Measurements from ENCODE around the gene DDX31. TPM values are rescaled to one million over a fixed set of nuclear protein-coding genes. Genes with fewer than 3 reads are reported as not detected.
"Not testable (repeated sequence)": the region's sequence is repeated elsewhere in the genome, so short reads cannot be mapped to it uniquely, and the experiment has no call there.

The DDX31 gene
- total RNA-seq, 1 experiment from 2014 or later = 28.4 TPM

DNA sequence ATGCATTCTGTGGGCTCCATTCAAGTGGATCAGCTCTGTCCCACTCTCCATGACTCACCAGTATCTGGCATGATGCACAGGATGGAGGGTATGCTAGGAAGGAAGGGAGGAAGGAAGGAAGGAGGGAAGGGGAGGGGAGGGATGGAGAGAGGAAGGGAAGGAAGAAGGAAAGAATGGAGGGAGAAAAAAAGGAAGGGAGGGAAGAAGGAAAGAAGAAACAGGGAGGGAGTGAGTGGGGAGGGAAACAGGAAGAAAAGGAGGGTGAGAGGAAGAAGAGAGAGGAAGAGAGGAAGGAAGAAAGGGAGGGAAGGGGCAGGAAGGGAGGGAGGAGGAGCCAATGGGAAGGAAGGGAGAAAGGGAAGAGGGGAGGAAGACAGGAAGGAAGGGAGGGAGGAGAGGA, 92.7 kb downstream of the DDX31 start:
- H3K9me3 ChIP-seq (replicated peaks) = no peaks in the 10 kb centered on the region

GRCh38 chr9:132575811-132576210, 94.0 kb downstream of the DDX31 start:
- H3K9me3 ChIP-seq (replicated peaks) = no peaks in the 10 kb centered on the region
- DNase-seq = no peak
- H3K27me3 ChIP-seq = no peaks in the 10 kb centered on the region
- H3K36me3 ChIP-seq = no peaks in the 10 kb centered on the region
- no peaks in the 10 kb centered on the region for H3K4me1 ChIP-seq
- no peak overlapping the region for H3K4me3 ChIP-seq
- no peak overlapping the region for H3K27ac ChIP-seq

More for the DNA sequence above, 92.7 kb downstream of the DDX31 start:
- H3K27me3 ChIP-seq = no peaks in the 10 kb centered on the region
- H3K4me1 ChIP-seq = no peaks in the 10 kb centered on the region
- H3K36me3 ChIP-seq = no peaks in the 10 kb centered on the region
- no peak for DNase-seq
- no peak overlapping the region for H3K4me3 ChIP-seq
- H3K27ac ChIP-seq = no peak overlapping the region

- H3K27ac ChIP-seq = no peak overlapping the region
- DNase-seq = peak; percentile 81 to 85
- no peaks in the 10 kb centered on the region for H3K4me1 ChIP-seq
- H3K36me3 ChIP-seq = no peaks in the 10 kb centered on the region
- H3K4me3 ChIP-seq = no peak overlapping the region
- no peaks in the 10 kb centered on the region for H3K27me3 ChIP-seq
- no peaks in the 10 kb centered on the region for H3K9me3 ChIP-seq (replicated peaks)
Observed at GRCh38 chr9:132575005-132575609, 94.7 kb downstream of the DDX31 start.

DNA sequence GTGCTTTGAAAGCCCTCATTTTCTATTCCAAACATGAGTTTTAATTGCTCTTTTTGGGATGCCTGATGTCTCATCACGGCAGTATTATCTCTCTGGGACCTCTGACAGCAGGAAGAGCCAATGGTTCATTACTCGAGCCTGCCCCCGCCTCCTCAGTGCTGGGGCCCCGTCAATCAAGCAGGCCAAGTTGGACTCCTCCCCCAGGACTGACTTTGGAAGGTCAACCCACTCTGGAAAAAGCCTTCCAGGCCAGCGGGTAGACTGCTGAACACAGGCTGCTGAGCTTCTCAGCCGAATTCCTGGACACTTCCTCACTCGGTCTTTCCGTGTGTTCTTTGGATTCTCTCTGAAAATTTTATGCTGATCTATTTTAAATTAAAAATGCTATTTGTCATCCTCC, 96.9 kb downstream of the DDX31 start:
- Histone ChIP-seq H3K36me3 (no peaks in the 10 kb centered on the region), H3K4me3 (no peak overlapping the region), H3K9me3 (replicated peaks) (no peaks in the 10 kb centered on the region), H3K27ac (no peak overlapping the region), H3K27me3 (no peaks in the 10 kb centered on the region), H3K4me1 (no peaks in the 10 kb centered on the region)
- DNase-seq = no peak

GRCh38 chr9:132571806-132572600, 97.8 kb downstream of the DDX31 start:
- H3K36me3 ChIP-seq = no peaks in the 10 kb centered on the region
- no peak for DNase-seq
- no peak overlapping the region for H3K4me3 ChIP-seq
- no peaks in the 10 kb centered on the region for H3K27me3 ChIP-seq
- H3K27ac ChIP-seq = no peak overlapping the region
- H3K9me3 ChIP-seq (replicated peaks) = no peaks in the 10 kb centered on the region
- no peaks in the 10 kb centered on the region for H3K4me1 ChIP-seq

DNA sequence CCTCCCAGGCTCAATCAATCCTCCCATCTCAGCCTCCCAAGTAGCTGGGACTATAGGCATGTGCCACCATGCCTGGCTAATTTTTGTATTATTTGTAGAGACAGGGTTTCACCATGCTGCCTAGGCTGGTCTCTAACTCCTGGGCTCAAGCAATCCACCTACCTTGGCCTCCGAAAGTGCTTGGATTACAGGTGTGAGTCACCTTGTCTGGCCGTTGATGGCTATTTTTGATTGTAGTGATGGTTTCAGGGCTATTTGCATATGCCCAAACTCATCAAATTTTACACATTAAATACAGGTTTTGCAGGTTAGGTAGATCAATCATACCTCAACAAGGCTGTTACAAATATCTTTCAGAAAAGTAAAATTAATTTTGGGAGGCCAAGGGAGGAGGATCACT, 101.0 kb downstream of the DDX31 start:
- H3K4me1 ChIP-seq; H3K27ac ChIP-seq; H3K9me3 ChIP-seq (replicated peaks); DNase-seq; H3K27me3 ChIP-seq; H3K36me3 ChIP-seq; H3K4me3 ChIP-seq: not testable (repeated sequence)

GRCh38 chr9:132564526-132564925, 105.3 kb downstream of the DDX31 start:
- Histone ChIP-seq H3K27ac (no peak overlapping the region), H3K4me3 (no peak overlapping the region), H3K9me3 (replicated peaks) (no peaks in the 10 kb centered on the region; the same call in 1 of the 2 replicates), H3K36me3 (no peaks in the 10 kb centered on the region), H3K27me3 (peaks cover 15% of the 10 kb centered on the region; the same call in 1 of the 2 replicates), H3K4me1 (no peaks in the 10 kb centered on the region)
- DNase-seq = no peak

DNA sequence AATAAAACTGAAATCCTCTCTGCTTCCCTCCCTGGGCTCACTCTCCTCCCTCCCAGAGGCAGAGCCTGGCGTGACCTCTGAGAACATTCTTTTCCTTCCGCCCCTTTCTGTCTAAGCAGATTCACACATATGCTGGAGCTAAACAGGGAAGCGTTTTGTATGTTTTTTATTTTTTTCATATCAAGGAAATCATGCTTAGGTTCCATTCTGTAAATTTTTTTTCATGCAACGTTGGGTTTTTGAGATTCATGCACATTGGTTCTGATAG, 107.5 kb downstream of the DDX31 start:
- no peak overlapping the region for H3K4me3 ChIP-seq
- no peak overlapping the region for H3K27ac ChIP-seq
- no peaks in the 10 kb centered on the region for H3K4me1 ChIP-seq
- no peaks in the 10 kb centered on the region; the same call in 1 of the 2 replicates for H3K9me3 ChIP-seq (replicated peaks)
- peaks cover 22% of the 10 kb centered on the region for H3K27me3 ChIP-seq
- H3K36me3 ChIP-seq = no peaks in the 10 kb centered on the region
- no peak for DNase-seq

DNA sequence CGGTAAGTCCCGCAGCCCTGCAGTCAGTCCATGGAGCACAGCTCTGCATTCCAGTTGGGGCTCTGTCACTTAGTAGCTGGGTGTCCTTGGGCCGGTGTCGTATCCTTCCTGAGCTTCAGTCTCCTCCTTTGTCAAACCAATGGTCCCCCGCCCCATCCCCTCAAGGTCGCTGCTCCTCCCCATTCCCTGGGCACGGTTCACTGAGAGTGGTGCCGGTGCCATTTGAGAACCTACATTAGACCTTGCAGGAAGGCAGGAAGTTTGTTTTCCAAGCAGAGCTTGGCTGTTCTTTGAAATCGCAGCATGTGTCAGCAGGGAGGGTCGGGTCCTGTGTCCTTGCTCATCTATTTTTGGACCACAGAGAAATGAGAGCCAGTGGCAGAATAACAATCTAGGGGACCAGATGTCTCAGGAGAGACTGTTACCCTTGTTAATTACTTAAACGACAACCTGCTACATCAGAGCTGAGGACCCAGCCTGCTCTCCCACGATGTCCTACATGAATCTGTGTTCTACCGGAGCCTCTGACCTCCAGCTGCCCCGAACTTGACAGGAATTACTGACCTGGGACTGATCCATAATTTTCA, 109.1 kb downstream of the DDX31 start:
- Histone ChIP-seq H3K27me3 (peaks cover 26% of the 10 kb centered on the region), H3K9me3 (replicated peaks) (no peaks in the 10 kb centered on the region; the same call in 1 of the 2 replicates), H3K27ac (no peak overlapping the region), H3K36me3 (no peaks in the 10 kb centered on the region), H3K4me3 (no peak overlapping the region), H3K4me1 (no peaks in the 10 kb centered on the region)
- DNase-seq = no peak

- no peaks in the 10 kb centered on the region for H3K36me3 ChIP-seq
- no peak overlapping the region for H3K27ac ChIP-seq
- H3K4me1 ChIP-seq = no peaks in the 10 kb centered on the region
- no peak for DNase-seq
- no peaks in the 10 kb centered on the region; the same call in 1 of the 2 replicates for H3K9me3 ChIP-seq (replicated peaks)
- peaks cover 26% of the 10 kb centered on the region for H3K27me3 ChIP-seq
- no peak overlapping the region for H3K4me3 ChIP-seq
Observed at GRCh38 chr9:132559711-132560110, 110.1 kb downstream of the DDX31 start.

DNA sequence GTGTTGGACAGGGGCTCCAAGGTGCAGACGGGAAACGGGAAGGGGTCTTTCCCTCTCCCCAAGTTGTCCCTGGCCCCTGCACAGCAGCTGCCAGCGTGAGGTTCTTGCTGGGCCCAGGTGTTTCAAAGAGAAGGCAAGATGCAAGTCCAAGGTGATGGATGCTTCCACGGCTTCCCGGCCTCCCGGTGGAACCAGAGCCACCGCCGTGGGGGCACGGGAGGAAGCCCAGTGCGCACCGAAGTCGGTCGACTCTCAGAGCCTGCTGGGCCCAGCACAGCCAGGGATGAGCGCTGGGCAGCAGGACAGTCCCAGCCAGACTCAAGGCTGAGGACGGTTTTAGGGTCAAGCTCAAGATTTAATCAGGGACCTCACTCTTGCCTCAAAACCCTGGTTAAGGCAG, 112.6 kb downstream of the DDX31 start:
- no peaks in the 10 kb centered on the region for H3K4me1 ChIP-seq
- H3K27ac ChIP-seq = no peak overlapping the region
- H3K4me3 ChIP-seq = no peak overlapping the region
- H3K27me3 ChIP-seq = peaks cover 29% of the 10 kb centered on the region
- DNase-seq = no peak
- no peaks in the 10 kb centered on the region; the same call in 1 of the 2 replicates for H3K9me3 ChIP-seq (replicated peaks)
- no peaks in the 10 kb centered on the region for H3K36me3 ChIP-seq

DNA sequence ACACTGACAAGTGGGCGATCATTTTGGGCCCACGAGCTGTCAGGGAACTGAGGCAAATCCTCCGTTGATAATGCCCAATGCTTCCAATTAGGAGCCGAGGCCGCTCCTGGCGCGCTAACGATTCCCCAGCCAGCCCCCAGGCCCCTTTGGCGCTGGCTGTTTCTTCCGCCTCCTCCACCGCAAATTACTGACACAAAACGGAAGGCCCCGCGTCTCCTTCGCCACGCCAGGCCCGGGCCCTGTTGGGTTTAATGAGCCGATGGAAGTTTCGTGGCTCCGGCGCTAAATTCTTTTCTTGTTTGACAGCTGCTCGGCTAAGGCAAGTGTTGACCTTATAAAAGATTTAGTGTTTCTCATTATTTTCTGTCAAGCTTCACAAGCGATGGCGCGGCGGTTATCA, 113.1 kb downstream of the DDX31 start:
- H3K4me3 ChIP-seq = no peak overlapping the region
- H3K4me1 ChIP-seq = no peaks in the 10 kb centered on the region
- H3K27me3 ChIP-seq = peaks cover 28% of the 10 kb centered on the region
- no peaks in the 10 kb centered on the region; the same call in 1 of the 2 replicates for H3K9me3 ChIP-seq (replicated peaks)
- H3K27ac ChIP-seq = no peak overlapping the region
- no peaks in the 10 kb centered on the region for H3K36me3 ChIP-seq
- DNase-seq = no peak

- DNase-seq = no peak
- H3K27me3 ChIP-seq = peaks cover 25% of the 10 kb centered on the region
- no peaks in the 10 kb centered on the region for H3K4me1 ChIP-seq
- no peaks in the 10 kb centered on the region; the same call in 1 of the 2 replicates for H3K9me3 ChIP-seq (replicated peaks)
- no peaks in the 10 kb centered on the region for H3K36me3 ChIP-seq
- no peak overlapping the region for H3K4me3 ChIP-seq
- no peak overlapping the region for H3K27ac ChIP-seq
Observed at GRCh38 chr9:132556235-132556634, 113.5 kb downstream of the DDX31 start.

DNA sequence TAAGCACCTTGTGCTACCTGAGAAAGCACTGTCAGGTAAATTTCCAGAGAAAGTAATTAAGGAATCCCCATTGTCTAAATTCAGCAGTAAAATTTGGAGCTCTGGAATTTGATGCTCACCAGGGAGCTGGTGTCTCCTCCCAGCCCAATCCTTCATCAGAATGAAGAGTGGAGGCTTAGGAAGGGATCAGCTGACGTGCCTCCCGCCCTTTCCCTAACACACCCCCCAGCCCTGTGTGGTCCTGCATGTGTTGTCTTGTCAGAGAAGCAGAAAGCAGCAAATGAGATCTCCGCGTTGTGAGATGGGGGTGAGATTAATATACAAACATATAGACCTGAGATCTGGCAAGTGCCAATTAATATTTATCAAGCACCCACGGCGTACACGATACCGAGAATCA, 114.3 kb downstream of the DDX31 start:
- Histone ChIP-seq H3K4me3 (no peak overlapping the region), H3K9me3 (replicated peaks) (no peaks in the 10 kb centered on the region; the same call in 1 of the 2 replicates), H3K27me3 (peaks cover 20% of the 10 kb centered on the region), H3K36me3 (no peaks in the 10 kb centered on the region), H3K27ac (no peak overlapping the region), H3K4me1 (no peaks in the 10 kb centered on the region)
- no peak for DNase-seq

GRCh38 chr9:132554755-132555154, 115.0 kb downstream of the DDX31 start:
- no peaks in the 10 kb centered on the region for H3K36me3 ChIP-seq
- no peak for DNase-seq
- peaks cover 18% of the 10 kb centered on the region for H3K27me3 ChIP-seq
- no peaks in the 10 kb centered on the region for H3K4me1 ChIP-seq
- H3K4me3 ChIP-seq = no peak overlapping the region
- H3K27ac ChIP-seq = no peak overlapping the region
- no peaks in the 10 kb centered on the region; the same call in 1 of the 2 replicates for H3K9me3 ChIP-seq (replicated peaks)

Data from SJCRH30 (cell line).